Measurements from ENCODE around the gene NPAS3. TPM values are rescaled to one million over a fixed set of nuclear protein-coding genes. Genes with fewer than 3 reads are reported as not detected.

The NPAS3 gene
- total RNA-seq, 1 donor from 2014 or later: 6.1 TPM

GRCh38 chr14:33609582-33609981 is 670.9 kb downstream of the NPAS3 start:
- H3K9me3 Mint-ChIP-seq (ENCODE audit: low read depth): no peaks in the 10 kb centered on the region
- no peak overlapping the region for H3K27ac Mint-ChIP-seq
- no peak overlapping the region for H3K4me3 Mint-ChIP-seq (ENCODE audit: low read depth)
- peaks cover 23% of the 10 kb centered on the region for H3K27me3 Mint-ChIP-seq
- peaks cover 3% of the 10 kb centered on the region for H3K4me1 Mint-ChIP-seq (ENCODE audit: low read depth)
- no peak for TF ChIP-seq CTCF (IDR thresholded peaks at IDR 0.05; ENCODE audit: unreplicated experiment)
- no peak for DNase-seq (ENCODE audit: low spot score, unreplicated experiment)
- no peaks in the 10 kb centered on the region for H3K36me3 Mint-ChIP-seq (ENCODE audit: insufficient read depth)

- Mint-ChIP-seq H3K4me3 (ENCODE audit: low read depth) (no peak overlapping the region), H3K27ac (no peak overlapping the region), H3K27me3 (peaks cover 27% of the 10 kb centered on the region), H3K9me3 (ENCODE audit: low read depth) (no peaks in the 10 kb centered on the region), H3K36me3 (ENCODE audit: insufficient read depth) (no peaks in the 10 kb centered on the region), H3K4me1 (ENCODE audit: low read depth) (peaks cover 3% of the 10 kb centered on the region)
- no peak for DNase-seq (ENCODE audit: low spot score, unreplicated experiment)
- TF ChIP-seq CTCF (IDR thresholded peaks at IDR 0.05; ENCODE audit: unreplicated experiment): no peak
These were observed 671.4 kb downstream of the NPAS3 start for GRCh38 chr14:33610121-33610520.

GRCh38 chr14:33611405-33612196 is 672.9 kb downstream of the NPAS3 start:
- no peak overlapping the region for H3K4me3 Mint-ChIP-seq (ENCODE audit: low read depth)

GRCh38 chr14:33612197-33612505 is 673.5 kb downstream of the NPAS3 start:
- Mint-ChIP-seq H3K27me3 (peaks cover 35% of the 10 kb centered on the region), H3K36me3 (ENCODE audit: insufficient read depth) (no peaks in the 10 kb centered on the region), H3K27ac (no peak overlapping the region), H3K9me3 (ENCODE audit: low read depth) (no peaks in the 10 kb centered on the region), H3K4me1 (ENCODE audit: low read depth) (peaks cover 3% of the 10 kb centered on the region), H3K4me3 (ENCODE audit: low read depth) (no peak overlapping the region)
- DNase-seq (ENCODE audit: low spot score, unreplicated experiment): no peak
- TF ChIP-seq CTCF (IDR thresholded peaks at IDR 0.05; ENCODE audit: unreplicated experiment): no peak

More at GRCh38 chr14:33611405-33612196, 672.9 kb downstream of the NPAS3 start:
- no peak for TF ChIP-seq CTCF (IDR thresholded peaks at IDR 0.05; ENCODE audit: unreplicated experiment)
- no peak overlapping the region for H3K27ac Mint-ChIP-seq
- H3K36me3 Mint-ChIP-seq (ENCODE audit: insufficient read depth): no peaks in the 10 kb centered on the region
- H3K9me3 Mint-ChIP-seq (ENCODE audit: low read depth): no peaks in the 10 kb centered on the region
- H3K27me3 Mint-ChIP-seq: peaks cover 34% of the 10 kb centered on the region
- peaks cover 3% of the 10 kb centered on the region for H3K4me1 Mint-ChIP-seq (ENCODE audit: low read depth)
- no peak for DNase-seq (ENCODE audit: low spot score, unreplicated experiment)

GRCh38 chr14:33617154-33617553 is 678.5 kb downstream of the NPAS3 start:
- Mint-ChIP-seq H3K4me1 (ENCODE audit: low read depth) (peaks cover 1% of the 10 kb centered on the region), H3K36me3 (ENCODE audit: insufficient read depth) (no peaks in the 10 kb centered on the region), H3K27ac (no peak overlapping the region), H3K9me3 (ENCODE audit: low read depth) (no peaks in the 10 kb centered on the region), H3K4me3 (ENCODE audit: low read depth) (no peak overlapping the region), H3K27me3 (peaks cover 26% of the 10 kb centered on the region)
- no peak for DNase-seq (ENCODE audit: low spot score, unreplicated experiment)
- TF ChIP-seq CTCF (IDR thresholded peaks at IDR 0.05; ENCODE audit: unreplicated experiment): no peak

Measured in progenitor cell of endocrine pancreas (in vitro differentiated cells).